Sciatic nerve (tissue), 2 donors: ENCODE data around the gene PDE4DIP. TPM values are rescaled to one million over a fixed set of nuclear protein-coding genes. Genes with fewer than 3 reads are reported as not detected.
A peak's percentile ranks its signal among the peaks of the same experiment; 100 is the strongest.
"Not testable (repeated sequence)": the region's sequence is repeated elsewhere in the genome, so short reads cannot be mapped to it uniquely, and the experiment has no call there.

Experiments used
- ATAC-seq: fragments of 200-7000 bp; cut with Tn5 transposase; one replicate; pipeline ENCODE4 v1.9.1; 2020; ENCODE audit warnings: mild to moderate bottlenecking, moderate library complexity
- DNase-seq: peaks from one replicate; pipeline ENCODE4 v3.0.0-alpha.2; 2020; ENCODE audit warnings: low spot score
- intact Hi-C: fragments of 100-400 bp; cut with DNase I; formaldehyde crosslinking; loops from one replicate; pipeline ENCODE4 v1.14.2; 2022
- total RNA-seq: library from RNA; stranded (reverse); fragmentation: NEBNext Ultra II Directional; extraction: Animal tissue kit (Norgen Biotek cat#: 25700); gene quantifications from one replicate; pipeline ENCODE4 v1.2.1, GENCODE V29; 2021
- donor health status: DM: no; HTN: no; CAD: no.
- donor health status: DM: no; HTN: no; CAD: no.

The PDE4DIP gene
- 121 TPM for total RNA-seq

- peak; percentile 95 for ATAC-seq
- intact Hi-C loops, DNase-seq: not testable (repeated sequence)
Observed at GRCh38 chr1:148844220-148844619, at the start of gene PDE4DIP. PDE4DIP (plus strand) TSS chr1:148844428; CDS start chr1:148844775, 347 bp downstream.

- peak; percentile 67 for ATAC-seq
- intact Hi-C loops, DNase-seq: not testable (repeated sequence)
Observed at GRCh38 chr1:148808268-148808928, 35.8 kb upstream of the PDE4DIP start.

GRCh38 chr1:148808929-148809283 lies 35.3 kb upstream of the PDE4DIP start:
- DNase-seq, ATAC-seq, intact Hi-C loops: not testable (repeated sequence)

GRCh38 chr1:148822180-148822579 lies 22.0 kb upstream of the PDE4DIP start:
- ATAC-seq, intact Hi-C loops, DNase-seq: not testable (repeated sequence)

- ATAC-seq, DNase-seq, intact Hi-C loops: not testable (repeated sequence)
Observed at GRCh38 chr1:148823822-148824221, 20.4 kb upstream of the PDE4DIP start.

- DNase-seq, intact Hi-C loops: not testable (repeated sequence)
- peak; percentile 84 for ATAC-seq
Observed at GRCh38 chr1:148825029-148825428, 19.2 kb upstream of the PDE4DIP start.

GRCh38 chr1:148828531-148828930 lies 15.7 kb upstream of the PDE4DIP start:
- DNase-seq, ATAC-seq, intact Hi-C loops: not testable (repeated sequence)

GRCh38 chr1:148828962-148829361 lies 15.3 kb upstream of the PDE4DIP start:
- peak; percentile 90 for ATAC-seq
- DNase-seq, intact Hi-C loops: not testable (repeated sequence)

GRCh38 chr1:148829365-148829764 lies 14.9 kb upstream of the PDE4DIP start:
- DNase-seq, intact Hi-C loops: not testable (repeated sequence)
- peak; percentile 78 for ATAC-seq

- intact Hi-C loops, ATAC-seq, DNase-seq: not testable (repeated sequence)
Observed at GRCh38 chr1:148841262-148841661, 3.0 kb upstream of the PDE4DIP start.

- intact Hi-C loops, DNase-seq: not testable (repeated sequence)
- ATAC-seq: peak; percentile 59
Observed at GRCh38 chr1:148844651-148845050, 423 bp downstream of the PDE4DIP start.

GRCh38 chr1:148845068-148845467 lies 840 bp downstream of the PDE4DIP start:
- DNase-seq, intact Hi-C loops: not testable (repeated sequence)
- ATAC-seq: peak; percentile 63

GRCh38 chr1:148850347-148850746 lies 6.1 kb downstream of the PDE4DIP start:
- intact Hi-C loops, ATAC-seq, DNase-seq: not testable (repeated sequence)

- ATAC-seq, DNase-seq, intact Hi-C loops: not testable (repeated sequence)
Observed at GRCh38 chr1:148850840-148851239, 6.6 kb downstream of the PDE4DIP start.

- ATAC-seq: peak; percentile 32
Observed at GRCh38 chr1:148851684-148852083, 7.5 kb downstream of the PDE4DIP start.

GRCh38 chr1:148853363-148853762 lies 9.1 kb downstream of the PDE4DIP start:
- ATAC-seq, DNase-seq, intact Hi-C loops: not testable (repeated sequence)

More at GRCh38 chr1:148851684-148852083, 7.5 kb downstream of the PDE4DIP start:
- DNase-seq, intact Hi-C loops: not testable (repeated sequence)

GRCh38 chr1:148854063-148854462 lies 9.8 kb downstream of the PDE4DIP start:
- intact Hi-C loops, DNase-seq: not testable (repeated sequence)
- peak; percentile 71 for ATAC-seq

GRCh38 chr1:148855367-148855766 lies 11.1 kb downstream of the PDE4DIP start:
- intact Hi-C loops, DNase-seq, ATAC-seq: not testable (repeated sequence)

GRCh38 chr1:148860049-148860448 lies 15.8 kb downstream of the PDE4DIP start:
- intact Hi-C loops, DNase-seq, ATAC-seq: not testable (repeated sequence)

- not testable (repeated sequence) for ATAC-seq
Observed at GRCh38 chr1:148860579-148861259, 16.5 kb downstream of the PDE4DIP start.

More at GRCh38 chr1:148860579-148861259, 16.5 kb downstream of the PDE4DIP start:
- intact Hi-C loops, DNase-seq: not testable (repeated sequence)
